Vagina (tissue), 2 donors: ENCODE data around the gene ZDBF2. TPM values are rescaled to one million over a fixed set of nuclear protein-coding genes. Genes with fewer than 3 reads are reported as not detected.

Experiments used
- DNase-seq, 2 donors: peaks; one replicate each; pipeline ENCODE4 v3.0.0-alpha.2; 2017; ENCODE audit errors: extremely low spot score in 2 of 2
- H3K27ac ChIP-seq: fragments of 200-600 bp; sonication (generic); one replicate; pipeline ENCODE4 v1.5.1; 2019
- H3K27me3 ChIP-seq: fragments of 200-600 bp; sonication (generic); one replicate; pipeline ENCODE4 v1.5.1; 2019
- H3K36me3 ChIP-seq, 2 donors: fragments of 200-600 bp; sonication (generic); one replicate each; pipeline ENCODE4 v1.5.1; 2017 to 2019
- H3K4me1 ChIP-seq: fragments of 200-600 bp; sonication (generic); one replicate; pipeline ENCODE4 v1.5.1; 2019
- H3K4me3 ChIP-seq, 2 donors: fragments of 200-600 bp; sonication (generic); 1 replicate in 1 of 2; 2 replicates in 1 of 2; pipeline ENCODE4 v1.5.1; 2016 to 2019
- H3K9me3 ChIP-seq: fragments of 200-600 bp; sonication (generic); one replicate; pipeline ENCODE4 v1.5.1; 2019
- CTCF ChIP-seq, 3 experiments: fragments of 450-650 bp in 2 of 3; fragments of 200-600 bp in 1 of 3; sonication (generic) in 1 of 3; IDR thresholded peaks; one replicate each; pipeline ENCODE4 v1.5.1; 2017 to 2019; ENCODE audit warnings: antibody characterized with exemption in 3 of 3, mild to moderate bottlenecking in 2 of 3, moderate library complexity in 2 of 3
- POLR2A ChIP-seq, 2 donors: fragments of 450-650 bp; IDR thresholded peaks; one replicate each; pipeline ENCODE4 v1.6.1; 2017; ENCODE audit warnings: antibody characterized with exemption in 2 of 2, mild to moderate bottlenecking in 2 of 2, moderate library complexity in 2 of 2
- POLR2AphosphoS5 ChIP-seq, 2 donors: sonication (generic); formaldehyde crosslinking; IDR thresholded peaks; one replicate each; pipeline ENCODE4 v1.9.0; 2017; ENCODE audit warnings: antibody characterized with exemption in 2 of 2, mild to moderate bottlenecking in 2 of 2, low read depth in 1 of 2; ENCODE audit not compliant: insufficient read depth in 1 of 2
- intact Hi-C: fragments of 100-400 bp; cut with DNase I; formaldehyde crosslinking; loops from one replicate; pipeline ENCODE4 v1.15.1; 2023
- total RNA-seq: library from RNA; depleted of rRNA; stranded (reverse); fragments of >200 nt; gene quantifications from one replicate; pipeline ENCODE4 v1.2.3, GENCODE V29; 2016

ZDBF2 gene
- total RNA-seq, 1 donor from 2014 or later: 13.0 TPM

DNA sequence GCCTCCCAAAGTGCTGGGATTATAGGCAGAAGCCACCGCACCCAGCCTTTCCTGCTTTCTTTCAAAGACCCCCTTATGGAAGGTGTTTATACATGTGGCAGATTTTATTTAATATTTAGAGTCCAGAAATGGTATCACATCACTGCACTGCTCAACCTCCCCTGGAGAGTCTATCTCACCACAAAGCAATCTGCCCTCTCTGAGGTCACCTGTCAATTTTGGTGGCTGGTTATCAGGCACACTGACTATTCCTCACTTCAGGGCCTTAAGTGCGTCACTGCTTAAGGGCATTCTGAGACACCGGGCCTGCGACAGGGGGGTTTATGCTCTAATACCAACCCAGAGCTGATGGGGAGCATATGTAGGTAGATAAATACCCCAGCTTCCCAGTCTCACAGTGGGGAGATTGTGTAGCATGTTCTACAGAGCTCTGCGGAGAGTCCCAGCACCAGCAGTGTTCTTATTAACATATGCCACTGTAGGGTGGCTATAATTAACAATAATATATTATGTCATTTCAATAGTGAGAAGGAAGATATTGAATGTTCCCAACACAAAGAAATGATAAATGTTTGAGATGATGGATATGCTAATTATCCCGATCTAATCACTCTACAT lies 42.7 kb upstream of the ZDBF2 start:
- Histone ChIP-seq H3K9me3 (no peaks in the 10 kb centered on the region), H3K4me1 (no peaks in the 10 kb centered on the region), H3K27ac (no peak overlapping the region), H3K27me3 (no peaks in the 10 kb centered on the region), H3K36me3 (no peaks in the 10 kb centered on the region), H3K4me3 (no peak overlapping the region)
- intact Hi-C loops: no loop called here
- no peak for DNase-seq
- TF ChIP-seq CTCF (IDR thresholded peaks at IDR 0.05): no peak
- no peak for TF ChIP-seq POLR2AphosphoS5 (IDR thresholded peaks at IDR 0.05; ENCODE audit: insufficient read depth in 1 of 2, low read depth in 1 of 2)
- TF ChIP-seq POLR2A (IDR thresholded peaks at IDR 0.05): no peak

DNA sequence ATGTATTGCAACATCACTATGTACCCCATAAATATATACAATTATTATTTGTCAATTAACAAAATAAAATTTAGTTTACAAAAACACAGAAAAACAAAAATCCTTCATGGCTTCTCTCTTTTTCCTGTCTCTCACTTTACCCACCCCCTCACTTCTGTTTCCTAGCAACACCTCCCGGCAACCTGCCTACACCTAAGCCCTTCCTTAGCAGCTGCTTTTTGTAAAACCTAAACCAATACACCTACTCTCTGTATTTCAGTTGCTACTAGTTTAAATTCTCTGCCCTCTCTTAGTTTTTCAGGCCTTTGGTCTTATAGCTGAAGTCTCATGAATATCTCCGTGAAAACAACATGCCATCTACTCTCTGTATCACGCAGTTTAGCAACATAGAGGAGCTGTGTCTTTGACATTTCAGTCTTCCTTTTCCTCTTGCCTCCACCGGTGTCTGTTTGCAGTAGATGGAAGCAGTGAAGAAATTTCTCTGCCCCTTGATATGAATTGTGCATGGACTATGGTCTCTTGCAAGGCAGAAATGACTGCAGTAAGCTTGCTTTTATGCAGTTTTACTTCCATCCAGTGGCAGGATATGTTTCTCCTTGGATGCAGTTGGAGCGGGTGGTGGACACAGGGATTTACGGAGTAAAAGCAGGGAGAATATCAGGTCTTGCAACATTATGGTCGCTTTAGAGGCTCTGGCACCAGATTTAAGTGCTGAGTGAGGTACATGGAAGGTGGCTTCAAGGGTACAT lies 42.0 kb upstream of the ZDBF2 start:
- no peak overlapping the region for H3K27ac ChIP-seq
- H3K4me3 ChIP-seq: no peak overlapping the region
- intact Hi-C loops: no loop called here
- H3K36me3 ChIP-seq: no peaks in the 10 kb centered on the region
- TF ChIP-seq POLR2A (IDR thresholded peaks at IDR 0.05): no peak
- no peak for TF ChIP-seq POLR2AphosphoS5 (IDR thresholded peaks at IDR 0.05; ENCODE audit: insufficient read depth in 1 of 2, low read depth in 1 of 2)
- TF ChIP-seq CTCF (IDR thresholded peaks at IDR 0.05): no peak
- H3K9me3 ChIP-seq: no peaks in the 10 kb centered on the region
- no peaks in the 10 kb centered on the region for H3K4me1 ChIP-seq
- DNase-seq: no peak
- no peaks in the 10 kb centered on the region for H3K27me3 ChIP-seq

DNA sequence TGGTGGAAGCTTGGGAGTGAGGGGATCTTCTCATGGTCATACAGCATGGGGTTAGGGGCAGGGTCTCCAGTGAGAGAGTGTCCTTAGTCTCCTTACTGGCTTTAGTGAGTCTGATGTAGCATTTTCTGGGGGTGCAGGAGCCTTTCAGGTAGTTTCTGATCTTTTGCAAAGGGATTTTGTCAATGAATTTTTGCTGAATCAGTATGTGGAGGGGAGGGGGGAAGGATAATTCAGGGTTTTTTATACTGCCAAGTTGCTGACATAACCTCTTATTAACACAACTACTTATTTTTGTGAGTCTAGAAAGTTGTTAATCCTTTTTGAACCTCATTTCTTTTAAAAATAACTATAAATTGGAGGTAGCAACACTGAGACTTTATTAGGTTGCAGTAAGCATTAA lies 35.3 kb upstream of the ZDBF2 start:
- Histone ChIP-seq H3K4me3 (no peak overlapping the region), H3K4me1 (no peaks in the 10 kb centered on the region), H3K27me3 (no peaks in the 10 kb centered on the region), H3K27ac (no peak overlapping the region), H3K36me3 (no peaks in the 10 kb centered on the region), H3K9me3 (no peaks in the 10 kb centered on the region)
- no peak for DNase-seq
- intact Hi-C loops: no loop called here
- TF ChIP-seq CTCF (IDR thresholded peaks at IDR 0.05) (no peak), POLR2AphosphoS5 (IDR thresholded peaks at IDR 0.05; ENCODE audit: insufficient read depth in 1 of 2, low read depth in 1 of 2) (no peak), POLR2A (IDR thresholded peaks at IDR 0.05) (no peak)

GRCh38 chr2:206240327-206240726 lies 34.1 kb upstream of the ZDBF2 start:
- no peak for DNase-seq
- no peak overlapping the region for H3K4me3 ChIP-seq
- intact Hi-C loops: no loop called here
- H3K4me1 ChIP-seq: no peaks in the 10 kb centered on the region
- H3K27ac ChIP-seq: no peak overlapping the region
- H3K36me3 ChIP-seq: no peaks in the 10 kb centered on the region
- H3K27me3 ChIP-seq: no peaks in the 10 kb centered on the region
- TF ChIP-seq POLR2AphosphoS5 (IDR thresholded peaks at IDR 0.05; ENCODE audit: insufficient read depth in 1 of 2, low read depth in 1 of 2): no peak
- TF ChIP-seq POLR2A (IDR thresholded peaks at IDR 0.05): no peak
- TF ChIP-seq CTCF (IDR thresholded peaks at IDR 0.05): no peak
- H3K9me3 ChIP-seq: no peaks in the 10 kb centered on the region

- Histone ChIP-seq H3K27ac (no peak overlapping the region), H3K9me3 (no peaks in the 10 kb centered on the region), H3K4me3 (no peak overlapping the region), H3K27me3 (no peaks in the 10 kb centered on the region), H3K4me1 (no peaks in the 10 kb centered on the region), H3K36me3 (no peaks in the 10 kb centered on the region)
- intact Hi-C loops: no loop called here
- DNase-seq: no peak
- TF ChIP-seq POLR2AphosphoS5 (IDR thresholded peaks at IDR 0.05; ENCODE audit: insufficient read depth in 1 of 2, low read depth in 1 of 2) (no peak), CTCF (IDR thresholded peaks at IDR 0.05) (no peak), POLR2A (IDR thresholded peaks at IDR 0.05) (no peak)
Measured at GRCh38 chr2:206241736-206242135, 32.7 kb upstream of the ZDBF2 start.
